Keratinocyte (primary cell): ENCODE data around the gene HMCN1. TPM values are rescaled to one million over a fixed set of nuclear protein-coding genes. Genes with fewer than 3 reads are reported as not detected.
A peak's percentile ranks its signal among the peaks of the same experiment; 100 is the strongest.

ENCODE experiments used
- DNase-seq: peaks from one replicate; pipeline ENCODE4 v3.0.0-alpha.2; 2011; ENCODE audit warnings: low read depth, missing footprints, low spot score
- FAIRE-seq: peaks from 2 replicates; lab custom pipeline; 2011; peaks lifted over from hg19 to GRCh38; lab: Jason Lieb, UNC
- H2AFZ ChIP-seq: 2 replicates; pipeline ENCODE4 v1.6.0; 2012; ENCODE audit warnings: low read length, control low read depth, inconsistent platforms; ENCODE audit not compliant: control insufficient read depth
- H3K27ac ChIP-seq: 2 replicates; pipeline ENCODE4 v1.5.1; 2011; ENCODE audit warnings: low read length; ENCODE audit not compliant: control insufficient read depth, insufficient read depth
- H3K27me3 ChIP-seq: 3 replicates; pipeline ENCODE4 v1.6.0; 2011; ENCODE audit warnings: low read length; ENCODE audit not compliant: control insufficient read depth, insufficient read depth; ENCODE audit errors: extremely low read depth
- H3K36me3 ChIP-seq, 2 experiments: 2 replicates in 1 of 2; 3 replicates in 1 of 2; pipeline ENCODE4 v1.5.1; 2011; ENCODE audit warnings: low read length in 2 of 2, mild to moderate bottlenecking in 1 of 2; ENCODE audit not compliant: control insufficient read depth in 2 of 2, insufficient read depth in 2 of 2; ENCODE audit errors: extremely low read depth in 1 of 2
- H3K4me1 ChIP-seq: 3 replicates; pipeline ENCODE4 v1.5.1; 2011; ENCODE audit warnings: low read length; ENCODE audit not compliant: control insufficient read depth, insufficient read depth; ENCODE audit errors: extremely low read depth
- H3K4me2 ChIP-seq: 3 replicates; pipeline ENCODE4 v1.6.0; 2011; ENCODE audit warnings: low read depth, low read length; ENCODE audit not compliant: control insufficient read depth, insufficient read depth; ENCODE audit errors: extremely low read depth
- H3K4me3 ChIP-seq, 3 experiments: fragments of 200-600 bp in 1 of 3; sonication (generic) in 1 of 3; 2 replicates in 2 of 3; 3 replicates in 1 of 3; pipeline ENCODE4 v1.5.1; 2011 to 2016; ENCODE audit warnings: low read length in 3 of 3, mild to moderate bottlenecking in 3 of 3, control low read depth in 2 of 3, inconsistent platforms in 1 of 3, low read depth in 1 of 3, mixed read lengths in 1 of 3, mixed run types in 1 of 3, moderate library complexity in 1 of 3; ENCODE audit not compliant: control insufficient read depth in 2 of 3, insufficient read depth in 2 of 3; ENCODE audit errors: extremely low read depth in 1 of 3
- H3K79me2 ChIP-seq: 2 replicates; pipeline ENCODE4 v1.6.0; 2012; ENCODE audit warnings: low read length; ENCODE audit not compliant: control insufficient read depth, insufficient read depth
- H3K9ac ChIP-seq: 3 replicates; pipeline ENCODE4 v1.6.0; 2011; ENCODE audit warnings: low read length; ENCODE audit not compliant: control insufficient read depth, insufficient read depth; ENCODE audit errors: extremely low read depth
- H3K9me1 ChIP-seq: 3 replicates; pipeline ENCODE4 v1.6.0; 2011; ENCODE audit warnings: low read length; ENCODE audit not compliant: control insufficient read depth, insufficient read depth; ENCODE audit errors: extremely low read depth
- H3K9me3 ChIP-seq: 2 replicates; pipeline ENCODE4 v1.5.1; 2012; ENCODE audit warnings: low read depth, low read length; ENCODE audit not compliant: control insufficient read depth
- H4K20me1 ChIP-seq: 3 replicates; pipeline ENCODE4 v1.6.0; 2011; ENCODE audit warnings: low read length; ENCODE audit not compliant: control insufficient read depth, insufficient read depth; ENCODE audit errors: extremely low read depth
- CTCF ChIP-seq, 3 experiments: IDR thresholded peaks in 1 of 3; conservative IDR thresholded peaks in 1 of 3; optimal IDR thresholded peaks in 1 of 3; 2 replicates in 2 of 3; 3 replicates in 1 of 3; pipeline versions ENCODE3 to v1.5.1; 2011; ENCODE audit warnings: low read length in 3 of 3, mild to moderate bottlenecking in 3 of 3, moderate library complexity in 2 of 3, control low read depth in 1 of 3, inconsistent platforms in 1 of 3; ENCODE audit not compliant: insufficient read depth in 2 of 3; ENCODE audit errors: extremely low read depth in 1 of 3
- EZH2 ChIP-seq: IDR thresholded peaks from one replicate; pipeline ENCODE4 v1.6.1; 2012; ENCODE audit warnings: inconsistent platforms, mild to moderate bottlenecking, low read length, moderate library complexity
- dilution Hi-C: fragments of 300-500 bp; cut with MboI; formaldehyde crosslinking; loops from one replicate; pipeline ENCODE4 v1.7.0; 2020; ENCODE audit warnings: low sequenced_read_pairs; ENCODE audit not compliant: extremely low pct_ligation_motif_present
- polyA plus RNA-seq, 5 experiments: library from polyadenylated mRNA; depleted of rRNA in 3 of 5; stranded (reverse) in 3 of 5; stranded (forward) in 1 of 5; unstranded in 1 of 5; fragments of >200 nt; gene quantifications; 1 replicate in 1 of 5; 2 replicates in 3 of 5; 3 replicates in 1 of 5; pipeline versions ENCODE4 v1.2.1 to v1.2.3, GENCODE V29; 2011 to 2012; ENCODE audit warnings: missing spikeins in 2 of 5, low read depth in 1 of 5, low replicate concordance in 1 of 5

The HMCN1 gene
- polyA plus RNA-seq, 1 donor (not counting 4 experiments of a cell fraction or from before 2014, with no cell fraction given), result 1.8 TPM

GRCh38 chr1:185694081-185694480, 40.1 kb upstream of the HMCN1 start:
- DNase-seq, result no peak
- no peaks in the 10 kb centered on the region for H3K27me3 ChIP-seq
- no peak for TF ChIP-seq EZH2
- TF ChIP-seq CTCF (optimal IDR thresholded peaks at IDR 0.05 in 1 of 3, IDR thresholded peaks at IDR 0.05 in 1 of 3, conservative IDR thresholded peaks at IDR 0.05 in 1 of 3; ENCODE audit: extremely low read depth in 1 of 3, insufficient read depth in 2 of 3, low read length in 3 of 3), result no peak
- H3K4me3 ChIP-seq, result no peak overlapping the region
- no peak for FAIRE-seq
- no peaks in the 10 kb centered on the region for H4K20me1 ChIP-seq
- H3K4me2 ChIP-seq, result no peak overlapping the region
- dilution Hi-C loops, result no loop called here
- H3K36me3 ChIP-seq, result no peaks in the 10 kb centered on the region
- H3K4me1 ChIP-seq, result no peaks in the 10 kb centered on the region
- peak overlapping the region; percentile 11 for H2AFZ ChIP-seq
- no peak overlapping the region for H3K9ac ChIP-seq
- H3K27ac ChIP-seq, result no peak overlapping the region
- H3K9me1 ChIP-seq, result no peaks in the 10 kb centered on the region
- no peaks in the 10 kb centered on the region for H3K79me2 ChIP-seq
- no peaks in the 10 kb centered on the region for H3K9me3 ChIP-seq

GRCh38 chr1:185695299-185695698, 38.9 kb upstream of the HMCN1 start:
- Histone ChIP-seq H3K27ac (no peak overlapping the region), H3K9me1 (no peaks in the 10 kb centered on the region), H3K36me3 (no peaks in the 10 kb centered on the region), H3K4me1 (no peaks in the 10 kb centered on the region), H2AFZ (no peak overlapping the region), H4K20me1 (no peaks in the 10 kb centered on the region), H3K4me2 (no peak overlapping the region), H3K27me3 (no peaks in the 10 kb centered on the region), H3K9ac (no peak overlapping the region), H3K4me3 (no peak overlapping the region), H3K9me3 (no peaks in the 10 kb centered on the region), H3K79me2 (no peaks in the 10 kb centered on the region)
- no peak for TF ChIP-seq CTCF (optimal IDR thresholded peaks at IDR 0.05 in 1 of 3, IDR thresholded peaks at IDR 0.05 in 1 of 3, conservative IDR thresholded peaks at IDR 0.05 in 1 of 3; ENCODE audit: extremely low read depth in 1 of 3, insufficient read depth in 2 of 3, low read length in 3 of 3)
- no peak for TF ChIP-seq EZH2
- dilution Hi-C loops, result no loop called here
- no peak for DNase-seq
- no peak for FAIRE-seq
